A549 (cell line): ENCODE measurements around the gene NFASC. TPM values are rescaled to one million over a fixed set of nuclear protein-coding genes. Genes with fewer than 3 reads are reported as not detected.

Source experiments
- ATAC-seq, 2 experiments: fragments of 200-7000 bp in 1 of 2; fragments of >200 bp in 1 of 2; cut with Nextera tagmentation in 1 of 2; cut with Tn5 transposase in 1 of 2; 3 replicates each; pipeline versions ENCODE4 v1.8.0 to v1.9.1; 2018 to 2020; ENCODE audit warnings: mild to moderate bottlenecking in 1 of 2, moderate library complexity in 1 of 2
- CTCF ChIA-PET: fragments of 300-600 bp; sonication (Branson Sonifier 250); formaldehyde crosslinking; extraction: SDS; loops from one replicate; lab custom pipeline; 2021; ENCODE audit warnings: antibody characterized with exemption, inconsistent platforms; lab: Yijun Ruan, JAX
- POLR2A ChIA-PET: fragments of 350-600 bp; formaldehyde crosslinking; extraction: SDS; loops from one replicate; lab custom pipeline; 2021; ENCODE audit warnings: antibody characterized with exemption, inconsistent platforms; lab: Yijun Ruan, JAX
- DNase-seq, 2 experiments: peaks; one replicate each; pipeline versions ENCODE4 v3.0.0 to v3.0.0-alpha.2; 2011 to 2016; ENCODE audit warnings: low read depth in 1 of 2, low spot score in 1 of 2
- FAIRE-seq: peaks from 2 replicates; lab custom pipeline; 2011; peaks lifted over from hg19 to GRCh38; lab: Jason Lieb, UNC
- H3K27ac ChIP-seq, 2 experiments: fragments of >200 bp; sonication (Bioruptor Twin); formaldehyde crosslinking; 3 replicates each; pipeline ENCODE4 v1.5.1; 2016 to 2017
- H3K4me1 ChIP-seq: fragments of >200 bp; sonication (Bioruptor Twin); formaldehyde crosslinking; 3 replicates; pipeline ENCODE4 v1.6.1; 2016
- H3K4me2 ChIP-seq: fragments of >200 bp; sonication (Bioruptor Twin); formaldehyde crosslinking; 3 replicates; pipeline ENCODE4 v1.6.1; 2016
- H3K4me3 ChIP-seq: fragments of >200 bp; sonication (Bioruptor Twin); formaldehyde crosslinking; 3 replicates; pipeline ENCODE4 v1.5.1; 2016
- H3K9me3 ChIP-seq: fragments of >200 bp; sonication (Bioruptor Twin); formaldehyde crosslinking; 3 replicates; pipeline ENCODE4 v1.6.1; 2016
- CBX2 ChIP-seq: fragments of 200-600 bp; sonication (generic); IDR thresholded peaks from 2 replicates; pipeline ENCODE4 v1.6.1; 2016; ENCODE audit warnings: low read depth, mild to moderate bottlenecking, borderline replicate concordance
- CEBPB ChIP-seq, 2 experiments: fragments of >200 bp in 1 of 2; sonication (Bioruptor Twin) in 1 of 2; formaldehyde crosslinking in 1 of 2; IDR thresholded peaks; 2 replicates each; pipeline ENCODE4 v1.6.1; 2012 to 2016
- CHD4 ChIP-seq: fragments of 200-600 bp; sonication (generic); IDR thresholded peaks from 2 replicates; pipeline ENCODE4 v1.6.1; 2016; ENCODE audit warnings: antibody characterized with exemption, mild to moderate bottlenecking, borderline replicate concordance
- EHMT2 ChIP-seq: fragments of 200-600 bp; sonication (generic); IDR thresholded peaks from 2 replicates; pipeline ENCODE4 v1.6.1; 2016; ENCODE audit warnings: antibody characterized with exemption, low read depth, mild to moderate bottlenecking, moderate library complexity
- FOSB ChIP-seq: fragments of 250-450 bp; sonication (Bioruptor Pico); IDR thresholded peaks from 2 replicates; pipeline ENCODE4 v1.5.0; 2020; ENCODE audit warnings: mild to moderate bottlenecking, moderate library complexity
- FOXS1 ChIP-seq: fragments of 250-450 bp; sonication (Bioruptor Pico); IDR thresholded peaks from 2 replicates; pipeline ENCODE4 v1.5.0; 2020; ENCODE audit warnings: mild to moderate bottlenecking, moderate library complexity
- GATA3 ChIP-seq: IDR thresholded peaks from 2 replicates; pipeline ENCODE4 v1.6.1; 2012; ENCODE audit warnings: borderline replicate concordance
- HOXB5 ChIP-seq: fragments of 250-450 bp; sonication (Bioruptor Pico); IDR thresholded peaks from 2 replicates; pipeline ENCODE4 v1.5.0; 2020; ENCODE audit warnings: mild to moderate bottlenecking, moderate library complexity
- JUN ChIP-seq, 2 experiments: fragments of >200 bp; sonication (Bioruptor Twin); formaldehyde crosslinking; IDR thresholded peaks; 2 replicates in 1 of 2; 3 replicates in 1 of 2; pipeline ENCODE4 v1.6.1; 2016 to 2017
- KDM1A ChIP-seq: fragments of 200-600 bp; sonication (generic); IDR thresholded peaks from 2 replicates; pipeline ENCODE4 v1.6.1; 2016; ENCODE audit warnings: low read depth, mild to moderate bottlenecking
- KDM5A ChIP-seq: fragments of 200-600 bp; sonication (generic); IDR thresholded peaks from 2 replicates; pipeline ENCODE4 v1.6.1; 2016; ENCODE audit warnings: antibody characterized with exemption, mild to moderate bottlenecking
- PHF8 ChIP-seq: fragments of 200-600 bp; sonication (generic); IDR thresholded peaks from 2 replicates; pipeline ENCODE4 v1.6.1; 2016; ENCODE audit warnings: low read depth, mild to moderate bottlenecking, antibody characterized with exemption, moderate library complexity, borderline replicate concordance
- RNF2 ChIP-seq: fragments of 200-600 bp; sonication (generic); IDR thresholded peaks from 2 replicates; pipeline ENCODE4 v1.6.1; 2016; ENCODE audit warnings: low read depth, mild to moderate bottlenecking, antibody characterized with exemption, moderate library complexity, borderline replicate concordance
- TP53 ChIP-seq: fragments of 250-450 bp; sonication (Bioruptor Pico); IDR thresholded peaks from 2 replicates; pipeline ENCODE4 v1.5.0; 2021; ENCODE audit warnings: mild to moderate bottlenecking, moderate library complexity
- WGBS: methylation state at CpG from one replicate; pipeline ENCODE4 v1.1.6; 2017; ENCODE audit errors: missing lambda C conversion rate; 5-methylcytosine and 5-hydroxymethylcytosine counted together
- polyA plus RNA-seq, 4 experiments: library from polyadenylated mRNA; depleted of rRNA in 3 of 4; stranded (reverse); fragments of >200 nt; fragmentation: RNase III in 1 of 4; extraction: RNeasy Plus Mini Kit Qiagen cat#74134 plus additional on column Dnase treatment in 1 of 4; gene quantifications; 2 replicates in 3 of 4; 3 replicates in 1 of 4; pipeline ENCODE4 v1.2.3, GENCODE V29; 2011 to 2017
- TF ChIP-seq, protein P1 (sequence below): fragments of 250-450 bp; sonication (Bioruptor Pico); IDR thresholded peaks from 2 replicates; pipeline ENCODE4 v1.5.0; 2020; ENCODE audit warnings: low read depth, mild to moderate bottlenecking, moderate library complexity
- TF ChIP-seq, protein P2 (sequence below): fragments of >200 bp; sonication (Bioruptor Twin); formaldehyde crosslinking; IDR thresholded peaks from 3 replicates; pipeline ENCODE4 v1.5.1; 2016
- TF ChIP-seq, protein P3 (sequence below): fragments of 200-600 bp; sonication (generic); IDR thresholded peaks from 2 replicates; pipeline ENCODE4 v1.6.1; 2016; ENCODE audit warnings: antibody characterized with exemption, mild to moderate bottlenecking, moderate library complexity
- TF ChIP-seq, protein P4 (sequence below): IDR thresholded peaks from 2 replicates; pipeline ENCODE4 v1.6.1; 2012

Gene NFASC
- polyA plus RNA-seq, 2 of the 4 experiments (the other 2 are of a cell fraction), result 0.27 to 0.39 TPM

- Histone ChIP-seq H3K4me2 (no peak overlapping the region), H3K4me3 (no peak overlapping the region), H3K9me3 (no peaks in the 10 kb centered on the region), H3K4me1 (peaks cover 11% of the 10 kb centered on the region), H3K27ac (no peak overlapping the region)
- ChIA-PET CTCF (interaction anchor here (0.6 to 9.5 kb wide), 35 partner anchors 8 to 547 kb away, joined by 3 to 115 read pairs (median 5); partner anchors contain the start of gene RBBP5), POLR2A (interaction anchor here (1.4 kb wide), 1 partner anchor 145 kb away, joined by 3 read pairs; the partner anchor contains the start of gene RBBP5)
- WGBS, result 82% methylated on average over 8 of the region's 13 CpGs
- no peak for DNase-seq
- FAIRE-seq, result no peak
- TF ChIP-seq PHF8 (no peak), TP53 (CRISPR knock-in tag) (no peak), KDM5A (no peak), FOXS1 (CRISPR knock-in tag) (no peak), FOSB (CRISPR knock-in tag) (no peak)
- TF ChIP-seq, protein P1, sequence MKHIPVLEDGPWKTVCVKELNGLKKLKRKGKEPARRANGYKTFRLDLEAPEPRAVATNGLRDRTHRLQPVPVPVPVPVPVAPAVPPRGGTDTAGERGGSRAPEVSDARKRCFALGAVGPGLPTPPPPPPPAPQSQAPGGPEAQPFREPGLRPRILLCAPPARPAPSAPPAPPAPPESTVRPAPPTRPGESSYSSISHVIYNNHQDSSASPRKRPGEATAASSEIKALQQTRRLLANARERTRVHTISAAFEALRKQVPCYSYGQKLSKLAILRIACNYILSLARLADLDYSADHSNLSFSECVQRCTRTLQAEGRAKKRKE (CRISPR knock-in tag), result no peak
- ATAC-seq, result no peak
Measured at GRCh38 chr1:204976646-204977045, 106.0 kb downstream of the NFASC start.

- no peak overlapping the region for H3K27ac ChIP-seq
- no peak overlapping the region for H3K4me2 ChIP-seq
- TF ChIP-seq, protein P2, sequence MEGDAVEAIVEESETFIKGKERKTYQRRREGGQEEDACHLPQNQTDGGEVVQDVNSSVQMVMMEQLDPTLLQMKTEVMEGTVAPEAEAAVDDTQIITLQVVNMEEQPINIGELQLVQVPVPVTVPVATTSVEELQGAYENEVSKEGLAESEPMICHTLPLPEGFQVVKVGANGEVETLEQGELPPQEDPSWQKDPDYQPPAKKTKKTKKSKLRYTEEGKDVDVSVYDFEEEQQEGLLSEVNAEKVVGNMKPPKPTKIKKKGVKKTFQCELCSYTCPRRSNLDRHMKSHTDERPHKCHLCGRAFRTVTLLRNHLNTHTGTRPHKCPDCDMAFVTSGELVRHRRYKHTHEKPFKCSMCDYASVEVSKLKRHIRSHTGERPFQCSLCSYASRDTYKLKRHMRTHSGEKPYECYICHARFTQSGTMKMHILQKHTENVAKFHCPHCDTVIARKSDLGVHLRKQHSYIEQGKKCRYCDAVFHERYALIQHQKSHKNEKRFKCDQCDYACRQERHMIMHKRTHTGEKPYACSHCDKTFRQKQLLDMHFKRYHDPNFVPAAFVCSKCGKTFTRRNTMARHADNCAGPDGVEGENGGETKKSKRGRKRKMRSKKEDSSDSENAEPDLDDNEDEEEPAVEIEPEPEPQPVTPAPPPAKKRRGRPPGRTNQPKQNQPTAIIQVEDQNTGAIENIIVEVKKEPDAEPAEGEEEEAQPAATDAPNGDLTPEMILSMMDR, result no peak
- TF ChIP-seq CBX2 (no peak), KDM5A (no peak), JUN (IDR thresholded peaks at IDR 0.05) (no peak), CEBPB (IDR thresholded peaks at IDR 0.05) (no peak), HOXB5 (no peak), EHMT2 (no peak), RNF2 (no peak), GATA3 (no peak), CHD4 (no peak), FOXS1 (CRISPR knock-in tag) (no peak), KDM1A (no peak)
- TF ChIP-seq, protein P3, sequence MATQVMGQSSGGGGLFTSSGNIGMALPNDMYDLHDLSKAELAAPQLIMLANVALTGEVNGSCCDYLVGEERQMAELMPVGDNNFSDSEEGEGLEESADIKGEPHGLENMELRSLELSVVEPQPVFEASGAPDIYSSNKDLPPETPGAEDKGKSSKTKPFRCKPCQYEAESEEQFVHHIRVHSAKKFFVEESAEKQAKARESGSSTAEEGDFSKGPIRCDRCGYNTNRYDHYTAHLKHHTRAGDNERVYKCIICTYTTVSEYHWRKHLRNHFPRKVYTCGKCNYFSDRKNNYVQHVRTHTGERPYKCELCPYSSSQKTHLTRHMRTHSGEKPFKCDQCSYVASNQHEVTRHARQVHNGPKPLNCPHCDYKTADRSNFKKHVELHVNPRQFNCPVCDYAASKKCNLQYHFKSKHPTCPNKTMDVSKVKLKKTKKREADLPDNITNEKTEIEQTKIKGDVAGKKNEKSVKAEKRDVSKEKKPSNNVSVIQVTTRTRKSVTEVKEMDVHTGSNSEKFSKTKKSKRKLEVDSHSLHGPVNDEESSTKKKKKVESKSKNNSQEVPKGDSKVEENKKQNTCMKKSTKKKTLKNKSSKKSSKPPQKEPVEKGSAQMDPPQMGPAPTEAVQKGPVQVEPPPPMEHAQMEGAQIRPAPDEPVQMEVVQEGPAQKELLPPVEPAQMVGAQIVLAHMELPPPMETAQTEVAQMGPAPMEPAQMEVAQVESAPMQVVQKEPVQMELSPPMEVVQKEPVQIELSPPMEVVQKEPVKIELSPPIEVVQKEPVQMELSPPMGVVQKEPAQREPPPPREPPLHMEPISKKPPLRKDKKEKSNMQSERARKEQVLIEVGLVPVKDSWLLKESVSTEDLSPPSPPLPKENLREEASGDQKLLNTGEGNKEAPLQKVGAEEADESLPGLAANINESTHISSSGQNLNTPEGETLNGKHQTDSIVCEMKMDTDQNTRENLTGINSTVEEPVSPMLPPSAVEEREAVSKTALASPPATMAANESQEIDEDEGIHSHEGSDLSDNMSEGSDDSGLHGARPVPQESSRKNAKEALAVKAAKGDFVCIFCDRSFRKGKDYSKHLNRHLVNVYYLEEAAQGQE, result no peak
- TF ChIP-seq, protein P4, sequence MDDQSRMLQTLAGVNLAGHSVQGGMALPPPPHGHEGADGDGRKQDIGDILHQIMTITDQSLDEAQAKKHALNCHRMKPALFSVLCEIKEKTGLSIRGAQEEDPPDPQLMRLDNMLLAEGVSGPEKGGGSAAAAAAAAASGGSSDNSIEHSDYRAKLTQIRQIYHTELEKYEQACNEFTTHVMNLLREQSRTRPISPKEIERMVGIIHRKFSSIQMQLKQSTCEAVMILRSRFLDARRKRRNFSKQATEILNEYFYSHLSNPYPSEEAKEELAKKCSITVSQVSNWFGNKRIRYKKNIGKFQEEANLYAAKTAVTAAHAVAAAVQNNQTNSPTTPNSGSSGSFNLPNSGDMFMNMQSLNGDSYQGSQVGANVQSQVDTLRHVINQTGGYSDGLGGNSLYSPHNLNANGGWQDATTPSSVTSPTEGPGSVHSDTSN, result no peak
- ChIA-PET POLR2A (interaction anchor here (1.4 kb wide), 1 partner anchor 144 kb away, joined by 3 read pairs; the partner anchor contains the start of gene RBBP5), CTCF (interaction anchor here (0.6 to 9.5 kb wide), 18 partner anchors 8 to 284 kb away, joined by 3 to 115 read pairs (median 13); partner anchors contain the start of gene RBBP5)
- DNase-seq (no peak), ATAC-seq (no peak), FAIRE-seq (no peak)
- no peaks in the 10 kb centered on the region for H3K9me3 ChIP-seq
- H3K4me1 ChIP-seq, result peaks cover 4% of the 10 kb centered on the region
- 41% methylated on average over 8 of the region's 8 CpGs for WGBS
- no peak overlapping the region for H3K4me3 ChIP-seq
Measured at GRCh38 chr1:204977318-204977717, 106.7 kb downstream of the NFASC start.
